Measurements from ENCODE around the gene MAP2K7.

The MAP2K7 gene

DNA sequence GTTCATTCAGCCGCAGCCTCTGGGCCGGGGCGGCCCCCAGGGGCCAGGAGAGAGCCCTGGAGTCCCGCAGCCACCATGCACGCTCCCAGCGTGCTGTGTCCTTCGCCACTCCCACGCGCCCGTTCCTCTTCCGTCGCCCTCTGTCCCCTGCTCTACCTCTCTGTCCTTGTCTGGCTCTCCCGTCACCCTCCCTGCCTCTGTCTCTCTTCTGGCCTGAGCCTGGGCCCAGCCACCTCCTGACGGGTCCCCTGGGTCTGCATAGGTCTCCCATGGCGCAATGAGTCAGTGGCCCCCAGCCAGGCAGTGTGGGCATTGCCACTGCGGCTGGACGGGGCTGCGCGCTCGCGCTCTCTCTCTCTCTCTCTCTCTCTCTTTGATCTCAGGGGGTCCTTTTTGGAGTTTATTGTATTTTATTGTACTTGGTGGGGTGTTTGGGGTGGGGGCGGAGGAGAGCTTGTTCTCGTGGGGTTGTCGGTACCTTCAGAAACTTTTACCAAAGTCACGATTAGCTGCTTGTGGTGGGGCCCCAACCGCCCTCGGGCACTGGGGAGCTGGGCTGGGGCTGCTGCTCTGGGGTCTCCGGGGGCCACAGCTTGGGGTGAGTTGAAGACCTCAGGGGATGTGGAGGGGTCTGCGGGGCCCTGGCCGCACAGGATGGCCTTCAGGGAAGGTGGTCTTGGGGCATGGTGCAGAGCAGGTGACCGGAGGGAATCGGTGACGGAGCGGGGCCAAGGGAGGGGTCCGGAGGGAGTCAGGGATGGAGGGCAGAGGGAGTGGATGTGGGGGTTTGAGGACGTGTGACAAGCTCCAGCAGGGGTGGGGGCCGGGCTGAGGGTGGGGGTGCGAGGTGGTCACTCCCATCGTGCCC lies 9.3 kb downstream of the MAP2K7 start:
- intact Hi-C loops (cut with DNase I; ENCODE audit: low total_unique reads): no loop called here

DNA sequence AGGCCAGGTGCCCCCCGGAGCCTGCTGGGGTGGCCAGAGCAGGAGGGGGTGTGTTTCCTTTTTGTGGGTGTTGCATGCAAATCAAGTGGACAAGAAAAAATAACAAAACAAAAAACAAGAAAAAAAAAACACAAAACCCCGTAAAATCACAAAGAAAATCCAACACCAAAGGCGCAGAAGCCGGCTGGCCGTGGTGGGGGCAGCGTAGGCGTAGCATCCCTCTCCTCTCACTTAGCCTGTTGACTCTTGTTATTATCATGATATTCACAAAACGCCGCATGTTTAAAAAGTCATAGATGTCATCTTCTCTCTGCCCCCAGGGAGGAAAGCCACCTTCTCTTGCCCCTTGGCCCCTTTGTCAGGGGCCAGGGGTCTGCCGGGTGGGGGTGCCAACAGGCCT lies 10.0 kb downstream of the MAP2K7 start:
- Histone ChIP-seq H3K27ac (no peak overlapping the region), H3K4me3 (no peak overlapping the region), H3K27me3 (peaks cover 0 to 63% of the 10 kb centered on the region in 2 donors), H3K36me3 (peaks cover 41 to 51% (median 46%) of the 10 kb centered on the region in 3 donors), H3K4me1 (peaks cover 0 to 31% (median 27%) of the 10 kb centered on the region in 4 donors), H3K9me3 (no peaks in the 10 kb centered on the region)
- DNase-seq: no peak
- intact Hi-C loops (cut with DNase I; ENCODE audit: low total_unique reads): no loop called here
- TF ChIP-seq CTCF (IDR thresholded peaks at IDR 0.05): no peak

More for the DNA sequence above, 9.3 kb downstream of the MAP2K7 start:
- Histone ChIP-seq H3K27ac (no peak overlapping the region), H3K4me1 (peaks cover 0 to 29% (median 24%) of the 10 kb centered on the region in 4 donors), H3K36me3 (peaks cover 41 to 56% (median 47%) of the 10 kb centered on the region in 3 donors), H3K27me3 (peaks cover 0 to 56% of the 10 kb centered on the region in 2 donors), H3K9me3 (no peaks in the 10 kb centered on the region), H3K4me3 (no peak overlapping the region)
- DNase-seq: no peak
- no peak for TF ChIP-seq CTCF (IDR thresholded peaks at IDR 0.05)

GRCh38 chr19:7914099-7914498 lies 10.4 kb downstream of the MAP2K7 start:
- Histone ChIP-seq H3K27ac (no peak overlapping the region), H3K36me3 (peaks cover 37 to 46% (median 42%) of the 10 kb centered on the region in 3 donors), H3K27me3 (peaks cover 0 to 68% of the 10 kb centered on the region in 2 donors), H3K4me1 (peaks cover 0 to 35% (median 31%) of the 10 kb centered on the region in 4 donors), H3K4me3 (no peak overlapping the region), H3K9me3 (no peaks in the 10 kb centered on the region)
- no peak for TF ChIP-seq CTCF (IDR thresholded peaks at IDR 0.05)
- DNase-seq: no peak
- intact Hi-C loops (cut with DNase I; ENCODE audit: low total_unique reads): no loop called here

DNA sequence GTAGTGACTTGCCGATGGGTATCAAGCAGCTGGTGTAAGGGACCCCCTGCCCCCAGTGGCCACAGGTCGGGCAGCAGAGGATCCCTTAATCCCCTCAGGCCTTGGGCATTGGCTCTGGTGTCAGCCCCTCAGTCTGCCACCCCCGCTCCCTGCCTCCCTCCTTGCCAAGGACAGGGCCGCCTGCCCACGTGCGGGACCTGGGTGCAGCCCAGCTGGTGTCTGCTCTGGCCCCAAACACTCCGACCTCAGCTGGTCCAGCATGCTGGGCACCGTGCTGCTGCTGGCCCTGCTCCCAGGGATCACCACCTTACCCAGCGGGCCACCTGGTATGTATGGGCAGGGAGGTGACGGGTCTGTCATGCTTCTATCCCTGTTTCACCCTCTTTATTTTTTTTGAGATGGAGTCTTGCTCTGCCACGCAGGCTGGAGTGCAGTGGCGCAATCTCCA lies 10.9 kb downstream of the MAP2K7 start, which contains the start of gene TGFBR3L:
Gene TGFBR3L, plus strand, starts transcription at position 233 of the 448 bp plus-strand sequence.
- Histone ChIP-seq H3K4me3 (no peak within 1 kb of the TSS), H3K4me1 (peaks cover 0 to 40% (median 36%) of the 10 kb centered on the region in 4 donors), H3K36me3 (peaks cover 33 to 41% (median 37%) of the 10 kb centered on the region in 3 donors), H3K27ac (no peak within 1 kb of the TSS), H3K9me3 (no peaks in the 10 kb centered on the region), H3K27me3 (peaks cover 0 to 69% of the 10 kb centered on the region in 2 donors)
- intact Hi-C loops (cut with DNase I; ENCODE audit: low total_unique reads): loop anchor here (5.0 kb wide), 1 partner anchor 88 kb away; no protein-coding TSS in a partner anchor
- TF ChIP-seq CTCF (IDR thresholded peaks at IDR 0.05): no peak
- no peak for DNase-seq

- intact Hi-C loops (cut with DNase I; ENCODE audit: low total_unique reads): loop anchor here (5.0 kb wide), 1 partner anchor 87 kb away; no protein-coding TSS in a partner anchor
- Histone ChIP-seq H3K4me3 (peak overlapping the region in 1 of 2 donors; percentile 52), H3K9me3 (no peaks in the 10 kb centered on the region), H3K27me3 (peaks cover 0 to 69% of the 10 kb centered on the region in 2 donors), H3K27ac (peak overlapping the region in 1 of 2 donors; percentile 42), H3K4me1 (peaks cover 0 to 45% (median 40%) of the 10 kb centered on the region in 4 donors), H3K36me3 (peaks cover 25 to 32% (median 28%) of the 10 kb centered on the region in 3 donors)
- DNase-seq: no peak
- TF ChIP-seq CTCF (IDR thresholded peaks at IDR 0.05): no peak
Observed at GRCh38 chr19:7915250-7916102, 11.8 kb downstream of the MAP2K7 start.

Data from tibial artery (tissue), 4 donors.